SH-SY5Y (cell line): ENCODE results near the gene DHRS9.

Experiments used
- GATA2 ChIP-seq: IDR thresholded peaks from 2 replicates; pipeline ENCODE4 v1.6.1; 2011; ENCODE audit warnings: mild to moderate bottlenecking, low read depth, low read length
- GATA3 ChIP-seq: IDR thresholded peaks from 2 replicates; pipeline ENCODE4 v1.6.1; 2011; ENCODE audit warnings: low read depth, mild to moderate bottlenecking, low read length, moderate library complexity

DNA sequence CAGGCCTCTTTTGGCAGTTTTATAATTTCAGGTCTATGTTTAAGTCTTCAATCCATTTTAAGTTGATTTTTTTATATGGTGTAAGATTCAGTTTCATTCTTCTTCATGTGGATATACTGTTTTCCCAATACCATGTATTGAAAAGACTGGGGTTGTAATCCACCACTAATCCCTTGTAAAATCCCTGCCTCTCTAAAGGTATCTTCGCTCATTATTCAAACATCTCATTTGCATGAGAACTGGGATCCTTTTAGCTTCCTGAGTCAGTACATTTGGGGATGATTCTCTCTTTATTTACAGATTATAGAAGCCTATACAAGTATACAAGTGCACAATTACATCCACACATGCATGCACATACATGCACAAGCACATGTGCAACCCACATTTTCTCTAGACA, 25.3 kb downstream of the DHRS9 start:
- no peak for TF ChIP-seq GATA2
- no peak for TF ChIP-seq GATA3
